H9 (cell line): ENCODE measurements around the gene NCOA6. TPM values are rescaled to one million over a fixed set of nuclear protein-coding genes. Genes with fewer than 3 reads are reported as not detected.
A peak's percentile ranks its signal among the peaks of the same experiment; 100 is the strongest.

Experiments
- DNase-seq: peaks from one replicate; pipeline ENCODE4 v3.0.0-alpha.2; 2017
- H2AFZ ChIP-seq: one replicate; pipeline ENCODE4 v1.6.1; 2013; ENCODE audit warnings: mild to moderate bottlenecking, low read length, control low read depth, moderate library complexity
- H2AK5ac ChIP-seq: 2 replicates; pipeline ENCODE4 v1.6.1; 2013; ENCODE audit warnings: low read length, control low read depth, mixed read lengths; ENCODE audit not compliant: insufficient read length
- H2BK120ac ChIP-seq: one replicate; pipeline ENCODE4 v1.6.1; 2013; ENCODE audit warnings: low read depth, mild to moderate bottlenecking, low read length, control low read depth, inconsistent platforms; ENCODE audit not compliant: poor library complexity, severe bottlenecking
- H2BK12ac ChIP-seq: 2 replicates; pipeline ENCODE4 v1.6.1; 2013; ENCODE audit warnings: low read length, control low read depth, mixed read lengths, low read depth; ENCODE audit not compliant: insufficient read length
- H2BK15ac ChIP-seq: 2 replicates; pipeline ENCODE4 v1.6.1; 2013; ENCODE audit warnings: low read depth, low read length, control low read depth
- H2BK20ac ChIP-seq: one replicate; pipeline ENCODE4 v1.6.1; 2013; ENCODE audit warnings: low read depth, mild to moderate bottlenecking, low read length, control low read depth, inconsistent platforms; ENCODE audit not compliant: poor library complexity, severe bottlenecking
- H2BK5ac ChIP-seq: 2 replicates; pipeline ENCODE4 v1.6.1; 2013; ENCODE audit warnings: low read length, control low read depth, mixed read lengths; ENCODE audit not compliant: insufficient read length
- H3K14ac ChIP-seq: 2 replicates; pipeline ENCODE4 v1.6.1; 2013; ENCODE audit warnings: low read length, control low read depth; ENCODE audit not compliant: insufficient read depth
- H3K18ac ChIP-seq: 2 replicates; pipeline ENCODE4 v1.6.1; 2013; ENCODE audit warnings: low read depth, mild to moderate bottlenecking, mixed read lengths, low read length, control low read depth; ENCODE audit not compliant: insufficient read length
- H3K23ac ChIP-seq: 2 replicates; pipeline ENCODE4 v1.6.1; 2013; ENCODE audit warnings: low read length, control low read depth, mixed read lengths, low read depth; ENCODE audit not compliant: insufficient read length
- H3K23me2 ChIP-seq: 2 replicates; pipeline ENCODE4 v1.6.1; 2013; ENCODE audit warnings: low read depth, mild to moderate bottlenecking, mixed read lengths, low read length, control low read depth; ENCODE audit not compliant: insufficient read length, poor library complexity, severe bottlenecking
- H3K27ac ChIP-seq: 2 replicates; pipeline ENCODE4 v1.5.1; 2013; ENCODE audit warnings: low read length, control low read depth, mixed read lengths, low read depth; ENCODE audit not compliant: insufficient read length
- H3K27me3 ChIP-seq: 2 replicates; pipeline ENCODE4 v1.6.1; 2013; ENCODE audit warnings: low read length, control low read depth, inconsistent platforms; ENCODE audit not compliant: insufficient read depth
- H3K4ac ChIP-seq: 2 replicates; pipeline ENCODE4 v1.6.1; 2013; ENCODE audit warnings: low read depth, mild to moderate bottlenecking, control low read depth, inconsistent platforms, low read length, moderate library complexity
- H3K4me1 ChIP-seq: 2 replicates; pipeline ENCODE4 v1.6.1; 2013; ENCODE audit warnings: low read length, control low read depth, inconsistent platforms; ENCODE audit not compliant: insufficient read depth
- H3K4me2 ChIP-seq: 2 replicates; pipeline ENCODE4 v1.6.1; 2013; ENCODE audit warnings: low read length, control low read depth, mixed read lengths; ENCODE audit not compliant: insufficient read length, insufficient read depth
- H3K56ac ChIP-seq: 2 replicates; pipeline ENCODE4 v1.6.1; 2013; ENCODE audit warnings: low read depth, mild to moderate bottlenecking, mixed read lengths, low read length, control low read depth; ENCODE audit not compliant: insufficient read length
- H3K79me1 ChIP-seq: 2 replicates; pipeline ENCODE4 v1.6.1; 2013; ENCODE audit warnings: low read depth, mild to moderate bottlenecking, moderate library complexity, low read length, control low read depth, inconsistent platforms; ENCODE audit not compliant: insufficient read depth, poor library complexity, severe bottlenecking
- H3K79me2 ChIP-seq: 2 replicates; pipeline ENCODE4 v1.6.1; 2013; ENCODE audit warnings: low read length, control low read depth, inconsistent platforms; ENCODE audit not compliant: insufficient read depth
- H3K9ac ChIP-seq: 2 replicates; pipeline ENCODE4 v1.6.1; 2013; ENCODE audit warnings: low read length, control low read depth, mixed read lengths; ENCODE audit not compliant: insufficient read length; ENCODE audit errors: extremely low read depth
- H3K9me3 ChIP-seq: one replicate; pipeline ENCODE4 v1.6.1; 2013; ENCODE audit warnings: low read depth, low read length, inconsistent platforms; ENCODE audit not compliant: control insufficient read depth
- H3T11ph ChIP-seq: one replicate; pipeline ENCODE4 v1.6.1; 2013; ENCODE audit warnings: mild to moderate bottlenecking, low read length, control low read depth, inconsistent platforms
- H4K20me1 ChIP-seq: one replicate; pipeline ENCODE4 v1.6.1; 2013; ENCODE audit not compliant: control insufficient read depth, insufficient read length, insufficient read depth
- H4K5ac ChIP-seq: 2 replicates; pipeline ENCODE4 v1.6.1; 2013; ENCODE audit warnings: low read depth, mild to moderate bottlenecking, mixed read lengths, low read length, control low read depth; ENCODE audit not compliant: insufficient read length
- H4K8ac ChIP-seq: replicated peaks from 2 replicates; pipeline ENCODE4 v1.6.1; 2013; ENCODE audit warnings: low read length, control low read depth, mixed read lengths, low read depth; ENCODE audit not compliant: insufficient read length
- H4K91ac ChIP-seq: 2 replicates; pipeline ENCODE4 v1.6.1; 2013; ENCODE audit warnings: low read depth, mild to moderate bottlenecking, moderate library complexity, mixed read lengths, low read length, control low read depth; ENCODE audit not compliant: insufficient read length
- H3K27ac Mint-ChIP-seq, 3 experiments: 2 replicates in 2 of 3; 3 replicates in 1 of 3; pipeline ENCODE4 v1.8.0; 2020 to 2021; ENCODE audit warnings: mixed read lengths in 3 of 3, mild to moderate bottlenecking in 1 of 3, moderate library complexity in 1 of 3
- H3K27me3 Mint-ChIP-seq: 2 replicates; pipeline ENCODE4 v1.8.0; 2021; ENCODE audit warnings: low read depth, mild to moderate bottlenecking, moderate library complexity, mixed read lengths
- H3K36me3 Mint-ChIP-seq, 3 experiments: 2 replicates in 2 of 3; 3 replicates in 1 of 3; pipeline ENCODE4 v1.8.0; 2020 to 2021; ENCODE audit warnings: low read depth in 3 of 3, mixed read lengths in 3 of 3; ENCODE audit not compliant: insufficient read depth in 1 of 3
- H3K4me1 Mint-ChIP-seq, 2 experiments: 2 replicates each; pipeline ENCODE4 v1.8.0; 2020; ENCODE audit warnings: mixed read lengths in 2 of 2
- H3K4me3 Mint-ChIP-seq, 2 experiments: 2 replicates in 1 of 2; 3 replicates in 1 of 2; pipeline ENCODE4 v1.8.0; 2020 to 2021; ENCODE audit warnings: mild to moderate bottlenecking in 2 of 2, mixed read lengths in 2 of 2, moderate library complexity in 1 of 2
- H3K9me3 Mint-ChIP-seq, 2 experiments: 2 replicates in 1 of 2; 3 replicates in 1 of 2; pipeline ENCODE4 v1.8.0; 2020; ENCODE audit warnings: mild to moderate bottlenecking in 2 of 2, mixed read lengths in 2 of 2, moderate library complexity in 1 of 2
- WGBS: extraction: QIAGEN DNeasy Blood & Tissue Kit; methylation state at CpG from one replicate; pipeline ENCODE4 v1.1.7; 2013; ENCODE audit warnings: missing lambda C conversion rate, low lambda C conversion rate, mixed read lengths; ENCODE audit not compliant: insufficient read length; ENCODE audit errors: extremely low coverage; 5-methylcytosine and 5-hydroxymethylcytosine counted together
- total RNA-seq: library from RNA; stranded (reverse); gene quantifications from 2 replicates; pipeline ENCODE4 v1.2.1, GENCODE V29; 2021
- TF ChIP-seq, protein P1 (sequence below): fragments of 200-600 bp; sonication (generic); conservative IDR thresholded peaks from 3 replicates; pipeline ENCODE4 v1.8.0; 2021; ENCODE audit warnings: antibody characterized with exemption, mild to moderate bottlenecking

NCOA6 gene
- total RNA-seq, 1 experiment from 2014 or later = 23.9 TPM

- no peaks in the 10 kb centered on the region for H4K20me1 ChIP-seq
- no peak overlapping the region for H3K14ac ChIP-seq
- no peak for DNase-seq
- no peak overlapping the region for H3K23ac ChIP-seq
- no peak overlapping the region for H3K4me2 ChIP-seq
- no peaks in the 10 kb centered on the region for H3K79me1 ChIP-seq
- H2AK5ac ChIP-seq = no peak overlapping the region
- H4K5ac ChIP-seq = no peak overlapping the region
- no peaks in the 10 kb centered on the region for H3K23me2 ChIP-seq
- no peak overlapping the region for H3T11ph ChIP-seq
- no peak overlapping the region for H4K8ac ChIP-seq
- no peak overlapping the region for H2BK120ac ChIP-seq
- H2AFZ ChIP-seq = no peak overlapping the region
- no peak overlapping the region for H3K18ac ChIP-seq
- no peaks in the 10 kb centered on the region for H3K27me3 ChIP-seq
- no peak overlapping the region for H2BK20ac ChIP-seq
- Mint-ChIP-seq H3K4me3 (no peak overlapping the region), H3K27me3 (no peaks in the 10 kb centered on the region), H3K27ac (peak overlapping the region in 1 of 3 experiments; percentile 36; a peak in 1 of 7 replicates), H3K36me3 (peaks cover 0 to 45% (median 15%) of the 10 kb centered on the region in 3 experiments; a peak in 5 of 7 replicates), H3K9me3 (no peaks in the 10 kb centered on the region), H3K4me1 (no peaks in the 10 kb centered on the region)
- no peak overlapping the region for H3K56ac ChIP-seq
- no peak overlapping the region for H2BK15ac ChIP-seq
- no peak overlapping the region for H4K91ac ChIP-seq
- no CpG with 5 or more reads among the region's 1 CpG for WGBS
- no peaks in the 10 kb centered on the region for H3K9me3 ChIP-seq
- H3K4me1 ChIP-seq = no peaks in the 10 kb centered on the region
- TF ChIP-seq, protein P1, sequence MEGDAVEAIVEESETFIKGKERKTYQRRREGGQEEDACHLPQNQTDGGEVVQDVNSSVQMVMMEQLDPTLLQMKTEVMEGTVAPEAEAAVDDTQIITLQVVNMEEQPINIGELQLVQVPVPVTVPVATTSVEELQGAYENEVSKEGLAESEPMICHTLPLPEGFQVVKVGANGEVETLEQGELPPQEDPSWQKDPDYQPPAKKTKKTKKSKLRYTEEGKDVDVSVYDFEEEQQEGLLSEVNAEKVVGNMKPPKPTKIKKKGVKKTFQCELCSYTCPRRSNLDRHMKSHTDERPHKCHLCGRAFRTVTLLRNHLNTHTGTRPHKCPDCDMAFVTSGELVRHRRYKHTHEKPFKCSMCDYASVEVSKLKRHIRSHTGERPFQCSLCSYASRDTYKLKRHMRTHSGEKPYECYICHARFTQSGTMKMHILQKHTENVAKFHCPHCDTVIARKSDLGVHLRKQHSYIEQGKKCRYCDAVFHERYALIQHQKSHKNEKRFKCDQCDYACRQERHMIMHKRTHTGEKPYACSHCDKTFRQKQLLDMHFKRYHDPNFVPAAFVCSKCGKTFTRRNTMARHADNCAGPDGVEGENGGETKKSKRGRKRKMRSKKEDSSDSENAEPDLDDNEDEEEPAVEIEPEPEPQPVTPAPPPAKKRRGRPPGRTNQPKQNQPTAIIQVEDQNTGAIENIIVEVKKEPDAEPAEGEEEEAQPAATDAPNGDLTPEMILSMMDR = no peak
- no peak overlapping the region for H2BK5ac ChIP-seq
- H3K4ac ChIP-seq = no peak overlapping the region
- no peaks in the 10 kb centered on the region for H3K79me2 ChIP-seq
- H2BK12ac ChIP-seq = no peak overlapping the region
- H3K27ac ChIP-seq = no peak overlapping the region
- H3K9ac ChIP-seq = no peak overlapping the region
These were observed 80.6 kb downstream of the NCOA6 start for GRCh38 chr20:34744847-34745246.
